DMS79 (cell line): ENCODE results near the gene TMEM50A.
"Not testable (repeated sequence)": the region's sequence is repeated elsewhere in the genome, so short reads cannot be mapped to it uniquely, and the experiment has no call there.

Experiments used
- DNase-seq: peaks from one replicate; lab custom pipeline; 2025; lab: John Stamatoyannopoulos, UW

Gene TMEM50A

DNA sequence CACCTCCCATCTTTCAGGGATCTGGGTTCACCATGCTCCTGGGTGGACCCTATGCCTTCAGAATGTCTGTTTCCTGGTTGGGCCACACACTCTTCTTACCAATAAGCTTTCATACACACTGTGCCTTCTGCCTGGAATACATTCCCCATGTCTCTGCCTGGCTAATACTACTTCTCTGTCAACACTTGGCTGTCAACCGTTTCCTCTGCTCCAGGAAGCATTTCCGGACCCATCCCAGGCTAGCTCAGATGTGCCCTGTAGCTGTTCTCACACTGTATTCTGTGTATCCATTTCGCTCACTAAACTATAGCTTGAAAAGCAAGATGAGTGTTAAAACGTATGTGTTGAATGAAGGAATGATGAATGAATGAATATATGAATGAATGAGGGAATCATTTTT lies 49.0 kb downstream of the TMEM50A start:
- DNase-seq: not testable (repeated sequence)

GRCh38 chr1:25388691-25389090 lies 50.6 kb downstream of the TMEM50A start:
- DNase-seq: peak; percentile 81

- not testable (repeated sequence) for DNase-seq
These were observed 51.6 kb downstream of the TMEM50A start for GRCh38 chr1:25389721-25390120.

DNA sequence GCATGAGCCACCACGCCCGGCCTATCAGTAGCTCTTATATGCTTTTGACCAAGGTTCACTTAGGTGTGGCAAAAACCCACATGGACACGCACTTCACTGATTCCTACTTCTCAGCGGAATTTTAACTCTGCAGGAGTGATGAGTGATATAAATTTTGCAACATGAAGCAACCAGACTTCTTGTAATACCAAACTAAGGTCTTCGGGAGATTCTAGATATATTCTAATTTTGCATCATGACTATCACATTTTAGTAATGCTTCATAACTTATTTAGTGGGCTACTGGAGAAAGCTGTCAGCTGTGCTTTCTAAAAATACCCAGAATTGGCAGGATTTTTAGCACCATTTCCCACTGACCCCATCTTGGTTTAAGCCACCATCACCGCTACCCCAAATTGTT lies 54.7 kb downstream of the TMEM50A start:
- DNase-seq: no peak

DNA sequence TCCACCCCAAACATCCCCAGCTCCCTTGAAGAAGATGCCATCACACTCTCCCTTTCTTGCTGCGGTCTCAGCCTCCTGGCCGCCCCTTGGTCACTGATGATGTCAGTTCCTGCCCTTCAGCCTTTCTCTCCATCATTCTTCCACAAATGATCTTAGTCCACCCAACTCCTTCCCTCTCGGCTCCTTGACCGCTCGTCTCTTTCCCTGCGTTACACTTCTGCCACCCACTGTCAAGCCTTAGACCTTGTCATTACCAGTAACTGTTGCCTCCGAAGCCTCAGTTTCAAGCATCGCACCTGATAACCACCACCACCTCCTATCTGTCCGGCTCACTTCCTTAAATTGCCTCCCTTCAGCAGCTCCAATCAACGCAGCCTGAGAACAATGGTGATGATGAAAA lies 59.4 kb downstream of the TMEM50A start:
- DNase-seq: not testable (repeated sequence)

- not testable (repeated sequence) for DNase-seq
These were observed 59.9 kb downstream of the TMEM50A start for GRCh38 chr1:25398079-25398478.

- peak; percentile 1 for DNase-seq
These were observed 65.0 kb downstream of the TMEM50A start for GRCh38 chr1:25402947-25403803.

DNA sequence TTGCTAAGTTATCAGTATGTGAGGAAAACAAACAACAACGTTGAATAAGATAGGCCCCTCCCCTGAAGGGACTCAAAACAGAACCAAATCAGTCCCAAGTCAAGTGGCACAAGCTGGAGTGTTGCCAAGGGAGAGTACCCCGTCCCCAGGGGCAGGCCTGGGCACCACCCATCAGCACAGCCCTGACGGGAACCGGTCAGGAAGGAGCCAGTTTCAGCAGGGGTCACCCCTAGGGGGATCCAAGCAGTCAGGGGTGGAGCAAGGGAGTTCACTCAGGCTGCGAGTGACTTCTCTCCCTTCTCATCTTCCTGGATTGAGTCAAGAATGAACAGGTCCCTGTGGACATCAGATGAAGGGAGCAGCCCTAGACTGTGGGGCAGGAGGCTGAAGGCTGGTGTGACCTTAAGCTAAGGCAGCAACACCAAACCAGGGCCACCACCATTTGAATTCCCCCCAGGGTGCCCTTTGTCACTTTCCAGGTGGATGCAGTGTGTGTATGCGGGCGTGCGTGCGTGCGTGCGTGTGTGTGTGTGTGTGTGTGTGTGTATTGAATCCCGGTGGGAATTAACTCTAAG lies 67.7 kb downstream of the TMEM50A start:
- DNase-seq: not testable (repeated sequence)

- DNase-seq: not testable (repeated sequence)
These were observed 71.7 kb downstream of the TMEM50A start for GRCh38 chr1:25409641-25410427.
